ENCODE data around the gene SNED1.

Gene SNED1

GRCh38 chr2:241064008-241064801, 65.8 kb downstream of the SNED1 start:
- Histone ChIP-seq H3K4me3 (ENCODE audit: low read length) (peak overlapping the region; percentile 44), H4K20me1 (ENCODE audit: insufficient read depth, low read length) (no peaks in the 10 kb centered on the region), H3K9me3 (replicated peaks; ENCODE audit: insufficient read depth, low read length) (no peaks in the 10 kb centered on the region), H3K9me2 (replicated peaks; ENCODE audit: insufficient read depth, low read length) (no peaks in the 10 kb centered on the region), H3K9ac (ENCODE audit: low read length) (no peak overlapping the region), H3F3A (ENCODE audit: insufficient read depth, low read length) (no peaks in the 10 kb centered on the region), H3K79me2 (ENCODE audit: low read length) (no peaks in the 10 kb centered on the region), H3K36me3 (replicated peaks; ENCODE audit: insufficient read depth, low read length) (no peaks in the 10 kb centered on the region), H3K27ac (ENCODE audit: low read length) (no peak overlapping the region), H2AFZ (ENCODE audit: low read length) (peak overlapping the region; percentile 84), H3K4me2 (ENCODE audit: low read depth, low read length) (peak overlapping the region; percentile 68), H3K27me3 (replicated peaks; ENCODE audit: insufficient read depth, low read length) (no peaks in the 10 kb centered on the region; the same call in 1 of the 2 replicates), H3K4me1 (ENCODE audit: low read length) (peaks cover 2% of the 10 kb centered on the region; the same call in 1 of the 2 replicates)
- DNase-seq, result peak; percentile 48
- no peak for TF ChIP-seq EZH2phosphoT487 (IDR thresholded peaks at IDR 0.05; ENCODE audit: low read length)
- TF ChIP-seq CTCF (IDR thresholded peaks at IDR 0.05; ENCODE audit: low read length), result no peak
- no peak for TF ChIP-seq EZH2 (optimal IDR thresholded peaks at IDR 0.05; ENCODE audit: low read depth, low read length)

DNA sequence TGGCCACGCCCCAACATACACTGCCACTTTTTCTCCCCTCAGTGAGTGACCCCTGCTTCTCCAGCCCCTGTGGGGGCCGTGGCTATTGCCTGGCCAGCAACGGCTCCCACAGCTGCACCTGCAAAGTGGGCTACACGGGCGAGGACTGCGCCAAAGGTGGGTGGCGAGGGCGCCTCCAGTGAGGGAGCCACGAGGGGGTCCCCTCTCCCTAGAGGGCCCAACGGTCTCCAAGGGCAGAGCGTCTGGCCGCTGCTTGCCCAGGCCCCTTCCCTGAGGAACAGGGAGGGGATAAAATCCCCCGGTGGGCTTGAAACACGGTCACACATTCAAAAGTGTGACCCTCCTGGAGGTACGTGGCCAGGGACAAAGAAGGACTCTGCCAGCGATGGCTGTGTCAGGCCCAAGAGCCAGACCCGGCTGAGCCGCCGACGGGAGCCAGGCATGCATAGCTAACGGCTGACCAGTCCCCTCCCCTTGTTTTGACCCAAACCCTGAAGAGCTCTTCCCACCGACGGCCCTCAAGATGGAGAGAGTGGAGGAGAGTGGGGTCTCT, 66.5 kb downstream of the SNED1 start:
- DNase-seq, result no peak
- no peaks in the 10 kb centered on the region for H3F3A ChIP-seq (ENCODE audit: insufficient read depth, low read length)
- H3K9ac ChIP-seq (ENCODE audit: low read length), result no peak overlapping the region
- no peaks in the 10 kb centered on the region for H4K20me1 ChIP-seq (ENCODE audit: insufficient read depth, low read length)
- no peak overlapping the region for H3K4me3 ChIP-seq (ENCODE audit: low read length)
- H3K4me2 ChIP-seq (ENCODE audit: low read depth, low read length), result no peak overlapping the region
- no peaks in the 10 kb centered on the region for H3K79me2 ChIP-seq (ENCODE audit: low read length)
- TF ChIP-seq CTCF (IDR thresholded peaks at IDR 0.05; ENCODE audit: low read length) (no peak), EZH2phosphoT487 (IDR thresholded peaks at IDR 0.05; ENCODE audit: low read length) (no peak), EZH2 (optimal IDR thresholded peaks at IDR 0.05; ENCODE audit: low read depth, low read length) (no peak)
- no peak overlapping the region for H2AFZ ChIP-seq (ENCODE audit: low read length)
- H3K9me3 ChIP-seq (replicated peaks; ENCODE audit: insufficient read depth, low read length), result no peaks in the 10 kb centered on the region
- H3K36me3 ChIP-seq (replicated peaks; ENCODE audit: insufficient read depth, low read length), result no peaks in the 10 kb centered on the region
- H3K9me2 ChIP-seq (replicated peaks; ENCODE audit: insufficient read depth, low read length), result no peaks in the 10 kb centered on the region
- H3K27me3 ChIP-seq (replicated peaks; ENCODE audit: insufficient read depth, low read length), result no peaks in the 10 kb centered on the region; the same call in 1 of the 2 replicates
- peaks cover 2% of the 10 kb centered on the region; the same call in 1 of the 2 replicates for H3K4me1 ChIP-seq (ENCODE audit: low read length)
- no peak overlapping the region for H3K27ac ChIP-seq (ENCODE audit: low read length)

DNA sequence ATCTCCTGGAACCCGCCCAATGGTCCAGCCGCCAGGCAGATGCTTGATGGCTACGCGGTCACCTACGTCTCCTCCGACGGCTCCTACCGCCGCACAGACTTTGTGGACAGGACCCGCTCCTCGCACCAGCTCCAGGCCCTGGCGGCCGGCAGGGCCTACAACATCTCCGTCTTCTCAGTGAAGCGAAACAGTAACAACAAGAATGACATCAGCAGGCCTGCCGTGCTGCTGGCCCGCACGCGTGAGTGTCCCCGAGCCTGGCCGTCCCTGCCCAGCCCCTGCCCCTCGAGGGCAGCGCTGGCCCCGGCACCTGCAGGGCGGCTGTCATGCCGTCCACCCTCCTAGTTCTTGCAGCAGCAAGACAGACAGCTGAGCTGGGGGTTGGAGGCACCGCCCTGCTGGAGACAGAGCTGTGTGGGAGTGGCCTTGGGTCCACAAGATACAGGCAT, 67.0 kb downstream of the SNED1 start:
- no peaks in the 10 kb centered on the region for H4K20me1 ChIP-seq (ENCODE audit: insufficient read depth, low read length)
- H3K9me3 ChIP-seq (replicated peaks; ENCODE audit: insufficient read depth, low read length), result no peaks in the 10 kb centered on the region
- no peak overlapping the region for H3K27ac ChIP-seq (ENCODE audit: low read length)
- no peak for DNase-seq
- peaks cover 2% of the 10 kb centered on the region; the same call in 1 of the 2 replicates for H3K4me1 ChIP-seq (ENCODE audit: low read length)
- H3K27me3 ChIP-seq (replicated peaks; ENCODE audit: insufficient read depth, low read length), result no peaks in the 10 kb centered on the region; the same call in 1 of the 2 replicates
- H2AFZ ChIP-seq (ENCODE audit: low read length), result no peak overlapping the region
- no peaks in the 10 kb centered on the region for H3F3A ChIP-seq (ENCODE audit: insufficient read depth, low read length)
- no peak overlapping the region for H3K4me2 ChIP-seq (ENCODE audit: low read depth, low read length)
- no peak overlapping the region for H3K4me3 ChIP-seq (ENCODE audit: low read length)
- H3K36me3 ChIP-seq (replicated peaks; ENCODE audit: insufficient read depth, low read length), result no peaks in the 10 kb centered on the region
- H3K9ac ChIP-seq (ENCODE audit: low read length), result no peak overlapping the region
- TF ChIP-seq EZH2 (optimal IDR thresholded peaks at IDR 0.05; ENCODE audit: low read depth, low read length) (no peak), EZH2phosphoT487 (IDR thresholded peaks at IDR 0.05; ENCODE audit: low read length) (no peak), CTCF (IDR thresholded peaks at IDR 0.05; ENCODE audit: low read length) (no peak)
- no peaks in the 10 kb centered on the region for H3K9me2 ChIP-seq (replicated peaks; ENCODE audit: insufficient read depth, low read length)
- no peaks in the 10 kb centered on the region for H3K79me2 ChIP-seq (ENCODE audit: low read length)
